GM18870 (cell line): Measurements from ENCODE around the gene PKIG.
A peak's percentile ranks its signal among the peaks of the same experiment; 100 is the strongest.
"Not testable (repeated sequence)": the region's sequence is repeated elsewhere in the genome, so short reads cannot be mapped to it uniquely, and the experiment has no call there.

Experiments used
- ATAC-seq: cut with Tn5 transposase; IDR thresholded peaks from one replicate; pipeline ENCODE4 v1.9.1; 2021; ENCODE audit warnings: moderate library complexity; ENCODE audit not compliant: unreplicated experiment

PKIG gene

GRCh38 chr20:44571362-44571988 lies 10.9 kb upstream of the PKIG start:
- ATAC-seq, result no peak

GRCh38 chr20:44572551-44573500 lies 9.6 kb upstream of the PKIG start:
- no peak for ATAC-seq

- ATAC-seq, result no peak
Measured at GRCh38 chr20:44573501-44573869, 8.9 kb upstream of the PKIG start.

GRCh38 chr20:44574372-44574771 lies 8.0 kb upstream of the PKIG start:
- ATAC-seq, result no peak

- no peak for ATAC-seq
Measured at GRCh38 chr20:44576297-44576696, 6.1 kb upstream of the PKIG start.

GRCh38 chr20:44579313-44580081 lies 2.9 kb upstream of the PKIG start:
- ATAC-seq, result no peak

GRCh38 chr20:44580581-44581268 lies 1.7 kb upstream of the PKIG start:
- no peak for ATAC-seq

GRCh38 chr20:44581515-44581914 lies 864 bp upstream of the PKIG start:
- ATAC-seq, result no peak

- no peak for ATAC-seq
Measured at GRCh38 chr20:44583157-44583556, 778 bp downstream of the PKIG start.

- no peak for ATAC-seq
Measured at GRCh38 chr20:44584162-44584561, 1.8 kb downstream of the PKIG start.

GRCh38 chr20:44585057-44585963 lies 2.9 kb downstream of the PKIG start:
- no peak for ATAC-seq

GRCh38 chr20:44586289-44586911 lies 4.0 kb downstream of the PKIG start:
- peak; percentile 54 for ATAC-seq

- ATAC-seq, result no peak
Measured at GRCh38 chr20:44587035-44587980, 4.9 kb downstream of the PKIG start.

GRCh38 chr20:44588321-44588720 lies 5.9 kb downstream of the PKIG start:
- ATAC-seq, result not testable (repeated sequence)

GRCh38 chr20:44589537-44589936 lies 7.2 kb downstream of the PKIG start:
- no peak for ATAC-seq

- ATAC-seq, result no peak
Measured at GRCh38 chr20:44590980-44591778, 8.8 kb downstream of the PKIG start.

GRCh38 chr20:44592366-44592765 lies 10.0 kb downstream of the PKIG start:
- no peak for ATAC-seq

GRCh38 chr20:44593751-44594150 lies 11.4 kb downstream of the PKIG start:
- ATAC-seq, result no peak
